Measurements from ENCODE around the gene FAM81A.
"Not testable (repeated sequence)": the region's sequence is repeated elsewhere in the genome, so short reads cannot be mapped to it uniquely, and the experiment has no call there.

Gene FAM81A

DNA sequence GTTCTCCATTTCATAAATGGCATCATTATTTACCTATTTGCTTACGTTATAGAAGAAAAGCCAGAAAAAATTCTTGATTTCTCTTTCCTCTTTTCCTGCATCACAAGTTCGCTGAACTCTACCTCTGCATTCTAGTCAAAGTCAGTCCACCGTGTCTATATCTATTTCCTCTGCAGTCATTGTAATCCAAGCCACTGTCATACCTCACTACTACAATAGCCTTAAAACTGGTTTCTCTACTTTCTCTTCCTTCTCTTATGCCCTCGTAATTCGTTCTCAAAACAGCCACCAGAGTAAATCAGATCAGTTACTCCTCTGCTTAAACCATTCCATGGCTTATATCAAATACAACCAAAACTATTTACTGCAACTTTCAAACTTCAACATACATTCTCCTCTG is 13.4 kb upstream of the FAM81A start:
- no peak for DNase-seq (ENCODE audit: low read depth in 1 of 2, low spot score in 1 of 2)

DNA sequence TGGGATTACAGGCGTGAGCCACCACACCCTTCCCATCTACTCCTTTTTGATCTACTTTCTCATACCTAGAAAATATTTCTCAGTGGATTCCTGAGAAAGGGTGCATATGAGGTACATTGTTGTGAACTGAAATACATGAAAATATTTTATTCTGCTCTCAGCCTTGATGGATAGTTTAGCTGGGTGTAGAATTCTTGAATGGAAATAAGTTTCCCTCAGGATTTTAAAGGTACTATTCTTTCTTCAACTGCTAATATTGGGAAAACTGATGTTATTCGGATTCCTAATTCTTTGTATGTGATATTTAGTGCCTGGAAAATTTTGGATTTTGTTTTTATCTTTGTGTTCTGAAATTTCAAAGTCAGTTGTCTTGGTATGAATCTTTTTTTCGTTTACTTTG is 9.1 kb upstream of the FAM81A start:
- not testable (repeated sequence) for DNase-seq (ENCODE audit: low read depth in 1 of 2, low spot score in 1 of 2)

DNA sequence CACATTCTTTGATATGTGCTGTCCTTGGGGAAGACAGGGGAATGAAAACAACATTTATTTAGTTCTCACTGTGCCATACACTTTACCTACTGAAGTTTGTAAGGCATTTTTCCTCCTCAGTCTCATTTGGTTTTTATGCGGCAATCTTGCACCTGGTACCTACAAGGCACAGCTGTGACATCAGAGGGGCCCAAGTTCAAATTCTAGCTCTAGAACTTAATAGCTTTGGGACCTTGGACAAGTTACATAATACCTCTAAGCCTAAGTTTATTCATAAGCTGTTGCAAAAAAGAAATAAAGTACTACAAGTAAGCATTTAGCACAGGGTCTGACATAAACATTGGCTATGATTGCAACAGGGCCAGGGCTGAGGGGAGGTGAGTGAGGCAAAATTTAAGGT is 5.6 kb upstream of the FAM81A start:
- no peak for DNase-seq (ENCODE audit: low read depth in 1 of 2, low spot score in 1 of 2)

DNA sequence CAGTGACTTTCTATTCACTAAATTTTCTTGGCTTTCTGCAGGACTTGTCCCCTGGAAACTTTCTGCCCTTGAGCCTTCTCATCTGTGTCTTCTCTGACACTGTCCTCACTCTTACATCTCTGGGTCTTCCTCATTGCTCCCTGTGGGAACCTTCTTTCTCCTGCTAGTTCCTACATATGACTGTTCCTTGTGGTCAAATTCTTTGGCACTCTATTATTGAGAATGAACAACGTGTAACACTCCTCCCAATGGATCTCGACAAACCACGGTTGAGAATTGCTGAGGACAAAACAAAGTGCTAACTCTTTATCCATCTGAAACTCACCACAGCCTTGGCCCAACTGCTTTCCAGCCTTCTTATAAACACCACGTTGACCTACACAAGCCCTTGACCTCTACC is 3.5 kb upstream of the FAM81A start:
- DNase-seq (ENCODE audit: low read depth in 1 of 2, low spot score in 1 of 2) = no peak

DNA sequence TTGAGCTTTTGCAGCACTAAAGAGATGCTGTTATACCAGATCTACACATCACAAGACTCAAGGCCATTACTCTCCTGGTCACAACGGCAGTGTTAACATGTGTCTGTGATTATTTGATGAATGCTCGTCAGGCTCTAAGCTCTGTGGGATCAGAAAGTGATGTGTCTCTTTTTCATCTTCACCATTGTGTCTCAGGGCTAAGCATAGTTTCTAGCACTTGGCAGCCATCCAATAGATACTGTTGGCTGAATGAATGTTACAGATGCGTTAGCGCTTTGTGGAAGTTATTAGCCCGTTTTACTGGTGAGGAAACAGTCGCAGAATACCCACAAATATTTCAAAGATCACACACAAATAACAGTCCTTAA is 1.2 kb upstream of the FAM81A start:
- no peak for DNase-seq (ENCODE audit: low read depth in 1 of 2, low spot score in 1 of 2)

DNA sequence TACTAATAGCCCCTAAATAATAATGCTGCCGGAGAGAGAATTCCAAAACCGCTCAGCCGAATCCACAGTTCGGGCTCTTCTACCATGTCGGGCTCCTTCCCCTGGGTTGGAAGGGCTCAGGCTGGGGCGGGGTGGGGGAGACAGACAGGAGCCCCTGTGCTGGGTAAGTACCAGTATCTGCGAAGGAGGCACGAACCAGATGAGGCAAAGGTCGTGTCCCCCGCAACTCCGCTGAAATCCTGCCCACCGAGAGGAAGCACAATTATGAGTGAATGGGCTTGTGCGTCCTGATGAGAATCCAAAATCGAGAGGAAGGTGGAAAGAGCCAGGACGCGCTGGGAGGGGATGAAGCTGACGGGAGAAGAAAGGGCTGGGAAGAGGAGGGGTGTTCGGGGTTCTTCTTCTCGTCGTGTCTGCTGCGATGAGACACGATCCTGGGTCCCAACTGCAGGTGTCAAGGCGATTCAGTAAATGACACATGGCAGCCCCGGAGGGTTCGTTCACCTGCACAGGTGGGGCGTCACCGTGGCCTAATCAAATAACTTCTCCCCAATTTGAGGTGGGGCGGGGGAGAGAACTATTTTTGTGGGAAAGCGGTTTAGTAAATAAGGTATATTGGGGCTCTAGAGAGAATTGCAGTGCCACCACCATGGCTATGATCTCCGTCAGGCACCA is 707 bp upstream of the FAM81A start:
- no peak for DNase-seq (ENCODE audit: low read depth in 1 of 2, low spot score in 1 of 2)

- DNase-seq (ENCODE audit: low read depth in 1 of 2, low spot score in 1 of 2) = no peak
These were observed 772 bp downstream of the FAM81A start for GRCh38 chr15:59438625-59439290.

GRCh38 chr15:59439576-59439975 is 1.6 kb downstream of the FAM81A start:
- DNase-seq (ENCODE audit: low read depth in 1 of 2, low spot score in 1 of 2) = no peak

DNA sequence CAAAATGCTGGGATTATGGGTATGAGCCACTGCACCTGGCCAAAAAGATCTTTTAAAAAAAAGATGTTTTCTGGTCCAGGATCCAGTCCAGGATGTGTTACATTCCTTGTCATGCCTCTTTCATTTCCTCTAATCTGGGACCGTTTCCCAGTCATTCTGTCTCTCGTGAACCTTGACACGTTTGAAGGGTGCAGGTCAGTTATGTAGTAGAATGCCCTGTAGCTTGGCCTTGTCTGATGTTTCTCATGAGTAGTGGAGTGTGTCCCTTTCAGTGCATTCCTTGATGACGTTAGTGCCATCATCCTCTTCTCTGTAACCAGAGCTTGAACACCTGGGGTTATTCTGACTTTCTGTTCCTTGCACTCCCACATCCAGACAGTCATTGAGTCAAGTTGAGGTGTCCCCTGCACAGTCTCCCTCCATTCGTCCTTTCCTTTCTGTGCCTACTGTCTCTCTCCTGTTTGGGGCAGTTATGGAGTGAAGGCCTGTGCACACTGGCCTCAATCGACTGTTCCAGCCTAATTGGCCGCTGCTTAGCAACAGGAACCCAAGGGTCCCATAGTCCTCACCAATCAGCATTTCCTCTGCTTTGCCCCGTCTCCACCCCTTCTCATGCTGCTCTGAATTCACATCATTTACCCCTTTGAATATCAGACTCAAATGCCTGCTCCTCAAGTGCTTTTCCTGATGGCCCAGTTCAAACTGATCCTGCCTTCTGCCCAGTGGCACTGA is 5.5 kb downstream of the FAM81A start:
- DNase-seq (ENCODE audit: low read depth in 1 of 2, low spot score in 1 of 2) = no peak

DNA sequence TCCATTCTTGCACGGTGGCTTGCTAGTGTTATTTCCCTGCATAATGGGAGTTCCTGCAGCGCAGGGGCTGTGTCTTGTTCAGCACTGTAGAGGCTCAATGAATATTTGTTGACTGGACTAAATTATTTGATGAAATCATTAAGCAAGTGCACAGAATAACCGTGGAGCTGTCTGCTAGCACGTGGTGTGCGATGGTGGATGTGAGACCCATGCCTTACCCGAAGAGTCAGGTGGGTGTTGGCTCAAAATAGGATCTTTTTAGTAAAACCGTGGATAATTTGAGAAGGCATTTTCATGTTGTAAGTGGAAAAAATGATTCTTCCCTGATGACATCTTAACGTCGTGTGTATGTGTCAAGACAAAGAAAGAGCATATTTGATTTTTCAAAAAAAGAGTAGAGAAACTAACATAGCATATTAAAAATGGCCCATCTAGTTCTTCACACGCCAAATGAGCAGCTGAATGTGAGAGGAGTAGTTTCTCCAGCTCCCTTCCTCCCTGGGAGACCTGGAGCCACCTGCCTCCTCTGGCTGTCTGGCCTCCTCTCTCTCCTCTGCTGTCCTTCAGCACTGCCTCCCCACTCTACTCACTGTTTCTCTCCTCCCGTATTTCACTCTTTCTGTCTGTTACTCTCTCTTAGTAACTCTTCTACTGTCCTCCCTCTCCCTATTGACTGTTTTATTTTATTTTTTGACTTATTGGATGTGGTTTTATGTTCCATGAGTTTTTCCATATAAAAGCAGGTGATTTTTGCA is 6.3 kb downstream of the FAM81A start:
- DNase-seq (ENCODE audit: low read depth in 1 of 2, low spot score in 1 of 2) = no peak

- DNase-seq (ENCODE audit: low read depth in 1 of 2, low spot score in 1 of 2) = no peak
These were observed 7.1 kb downstream of the FAM81A start for GRCh38 chr15:59444980-59445545.

DNA sequence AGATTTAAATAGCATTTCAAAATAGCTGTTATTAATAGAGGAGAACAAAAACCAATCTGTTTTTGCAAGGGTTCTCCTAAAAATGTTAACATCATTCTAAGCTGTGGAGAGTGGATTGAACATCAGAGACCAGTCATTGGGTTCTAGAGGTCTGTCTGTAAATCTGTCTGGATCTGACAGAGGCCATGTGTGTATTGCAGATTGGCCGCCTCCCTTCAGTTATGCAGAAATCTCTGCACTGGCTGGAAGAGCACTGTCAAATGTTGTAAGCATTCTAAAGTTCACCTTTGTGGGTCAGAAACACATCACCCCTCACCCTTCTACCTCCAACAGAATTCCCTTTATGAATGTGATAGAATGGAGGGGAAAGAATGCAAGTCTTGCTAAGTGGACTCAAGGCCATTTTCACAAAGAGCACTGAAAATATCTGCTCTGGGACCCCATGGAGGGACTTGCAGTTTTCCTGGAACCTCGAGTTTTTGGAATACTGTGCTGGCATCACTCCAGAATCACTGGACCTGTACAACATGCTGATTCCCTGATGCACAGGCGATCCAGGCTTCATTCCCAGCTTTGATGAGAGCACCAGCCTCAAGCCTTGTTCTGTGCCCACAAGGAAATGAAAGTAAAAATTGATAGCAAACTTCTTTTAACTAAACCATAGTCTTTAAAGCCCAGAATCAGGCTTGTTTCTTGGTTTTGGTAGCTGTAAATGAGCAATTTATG is 8.4 kb downstream of the FAM81A start:
- DNase-seq (ENCODE audit: low read depth in 1 of 2, low spot score in 1 of 2) = no peak

DNA sequence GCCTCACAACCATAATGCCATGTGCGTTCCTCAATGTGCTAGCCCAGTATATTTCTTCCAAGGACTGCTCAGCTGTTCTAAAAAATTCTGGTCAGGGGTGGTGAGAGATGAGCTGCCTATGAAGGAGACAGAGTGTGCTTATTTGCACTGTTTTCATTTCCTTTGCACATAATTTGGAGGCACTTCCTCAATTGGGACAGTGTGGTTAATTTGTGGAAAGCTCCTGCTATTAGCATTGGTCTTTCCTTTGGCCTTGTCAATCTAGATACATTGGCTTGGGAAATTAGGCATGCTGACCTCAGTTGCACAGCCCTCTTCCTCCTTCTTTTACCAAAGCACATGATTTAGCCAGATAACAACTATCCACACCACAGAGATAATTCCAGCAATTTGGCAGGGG is 9.4 kb downstream of the FAM81A start:
- no peak for DNase-seq (ENCODE audit: low read depth in 1 of 2, low spot score in 1 of 2)

DNA sequence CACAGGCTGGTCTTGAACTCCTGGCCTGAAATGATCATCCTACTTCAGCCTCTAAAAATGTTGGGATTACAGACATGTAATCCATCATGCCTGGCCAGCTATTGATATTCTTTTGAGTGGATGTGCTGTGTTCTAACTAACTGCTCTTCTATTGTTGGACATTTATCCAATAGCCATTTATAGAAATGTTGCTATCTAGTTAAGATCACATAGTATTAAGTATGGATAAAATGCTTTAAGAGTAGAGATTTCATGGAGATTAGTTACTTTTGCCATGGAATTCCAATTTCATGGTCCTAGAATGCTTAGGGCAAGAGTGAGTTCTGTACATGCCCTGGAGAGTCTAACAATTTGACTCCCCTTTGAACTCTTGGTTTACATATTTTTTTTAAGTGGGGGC is 10.9 kb downstream of the FAM81A start:
- DNase-seq (ENCODE audit: low read depth in 1 of 2, low spot score in 1 of 2) = no peak

GRCh38 chr15:59453474-59454215 is 15.7 kb downstream of the FAM81A start:
- DNase-seq (ENCODE audit: low read depth in 1 of 2, low spot score in 1 of 2) = no peak

DNA sequence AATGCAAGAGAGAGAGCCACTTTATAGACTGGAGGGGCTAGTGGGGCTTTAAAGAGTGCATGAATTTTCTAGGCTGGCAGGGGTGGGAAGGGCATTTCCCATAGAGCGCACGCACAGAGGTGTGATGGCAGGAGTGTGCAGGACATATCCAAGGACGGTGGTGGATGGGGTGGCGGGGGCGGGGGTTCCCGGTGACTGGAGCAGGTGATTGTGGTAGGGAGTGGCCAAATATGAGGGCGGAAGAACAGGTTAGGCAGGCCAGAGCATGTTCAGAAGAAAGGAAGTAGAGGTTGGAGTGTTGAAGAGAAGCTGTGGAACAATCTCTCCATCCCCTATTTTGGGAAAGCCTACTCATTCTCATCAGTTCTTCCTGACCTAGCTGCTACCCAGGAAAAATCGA is 18.1 kb downstream of the FAM81A start:
- DNase-seq (ENCODE audit: low read depth in 1 of 2, low spot score in 1 of 2) = no peak

DNA sequence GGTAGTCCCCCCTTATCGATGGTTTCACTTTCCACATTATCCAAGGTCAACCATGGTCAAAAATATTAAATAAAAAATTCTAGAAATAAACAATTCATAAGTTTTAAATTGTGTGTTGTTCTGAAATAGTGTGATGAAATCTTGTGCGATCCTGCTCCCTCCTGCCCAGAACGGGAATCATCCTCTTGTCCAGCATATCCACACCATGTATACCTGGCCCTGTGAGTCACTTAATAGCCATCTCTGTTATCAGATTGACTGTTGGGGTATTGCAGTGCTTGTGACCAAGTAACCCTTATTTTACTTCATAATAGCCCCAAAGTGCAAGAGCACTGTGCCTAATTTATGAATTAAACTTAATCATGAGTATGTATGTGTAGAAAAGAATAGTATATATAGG is 19.1 kb downstream of the FAM81A start:
- no peak for DNase-seq (ENCODE audit: low read depth in 1 of 2, low spot score in 1 of 2)

- no peak for DNase-seq (ENCODE audit: low read depth in 1 of 2, low spot score in 1 of 2)
These were observed 23.5 kb downstream of the FAM81A start for GRCh38 chr15:59461521-59461920.

DNA sequence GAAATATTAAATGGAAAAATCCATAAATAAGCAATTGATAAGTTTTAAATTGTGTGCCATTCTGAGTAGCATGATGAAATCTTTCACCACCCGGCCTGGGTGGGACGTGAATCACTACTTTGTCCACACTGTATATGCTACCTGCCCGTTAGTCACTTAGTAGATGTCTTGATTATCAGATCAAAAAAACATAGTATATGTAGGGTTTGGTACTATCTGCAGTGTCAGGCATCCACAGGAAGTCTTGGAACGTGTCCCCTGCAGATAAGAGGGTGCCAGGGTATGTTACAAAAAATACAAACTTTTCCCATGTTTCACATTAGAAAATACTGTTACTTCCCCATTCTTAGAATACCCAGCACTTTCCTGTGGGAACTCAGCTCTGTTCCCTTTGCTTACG is 35.2 kb downstream of the FAM81A start:
- no peak for DNase-seq (ENCODE audit: low read depth in 1 of 2, low spot score in 1 of 2)

DNA sequence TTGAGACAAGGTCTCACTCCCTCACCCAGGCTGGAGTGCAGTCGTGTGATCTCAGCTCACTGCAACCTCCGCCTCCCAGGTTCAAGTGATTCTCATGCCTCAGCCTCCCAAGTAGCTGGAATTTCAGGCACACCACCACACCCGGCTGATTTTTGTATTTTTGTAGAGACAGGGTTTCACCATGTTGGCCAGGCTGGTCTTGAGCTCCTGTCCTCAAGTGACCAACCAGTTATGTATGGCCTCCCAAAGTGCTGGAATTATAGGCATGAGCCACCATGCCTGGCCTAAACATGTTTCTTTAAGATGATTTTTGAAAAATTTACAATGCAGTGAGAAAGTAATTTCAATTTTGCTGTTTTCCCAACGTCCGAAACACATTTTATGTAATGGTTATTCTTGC is 37.2 kb downstream of the FAM81A start:
- DNase-seq (ENCODE audit: low read depth in 1 of 2, low spot score in 1 of 2) = not testable (repeated sequence)

All from stimulated activated CD4-positive, alpha-beta T cell treated with anti-CD3 and anti-CD28 coated beads, Interleukin-15, amount 100 ng/mL, for 1 hour (primary cell).